ENCODE results near the gene BPTF. TPM values are rescaled to one million over a fixed set of nuclear protein-coding genes. Genes with fewer than 3 reads are reported as not detected.
"Not testable (repeated sequence)": the region's sequence is repeated elsewhere in the genome, so short reads cannot be mapped to it uniquely, and the experiment has no call there.

Gene BPTF
- polyA plus RNA-seq, 1 of the 3 experiments (the other 2 are of a cell fraction) = 61.4 TPM

DNA sequence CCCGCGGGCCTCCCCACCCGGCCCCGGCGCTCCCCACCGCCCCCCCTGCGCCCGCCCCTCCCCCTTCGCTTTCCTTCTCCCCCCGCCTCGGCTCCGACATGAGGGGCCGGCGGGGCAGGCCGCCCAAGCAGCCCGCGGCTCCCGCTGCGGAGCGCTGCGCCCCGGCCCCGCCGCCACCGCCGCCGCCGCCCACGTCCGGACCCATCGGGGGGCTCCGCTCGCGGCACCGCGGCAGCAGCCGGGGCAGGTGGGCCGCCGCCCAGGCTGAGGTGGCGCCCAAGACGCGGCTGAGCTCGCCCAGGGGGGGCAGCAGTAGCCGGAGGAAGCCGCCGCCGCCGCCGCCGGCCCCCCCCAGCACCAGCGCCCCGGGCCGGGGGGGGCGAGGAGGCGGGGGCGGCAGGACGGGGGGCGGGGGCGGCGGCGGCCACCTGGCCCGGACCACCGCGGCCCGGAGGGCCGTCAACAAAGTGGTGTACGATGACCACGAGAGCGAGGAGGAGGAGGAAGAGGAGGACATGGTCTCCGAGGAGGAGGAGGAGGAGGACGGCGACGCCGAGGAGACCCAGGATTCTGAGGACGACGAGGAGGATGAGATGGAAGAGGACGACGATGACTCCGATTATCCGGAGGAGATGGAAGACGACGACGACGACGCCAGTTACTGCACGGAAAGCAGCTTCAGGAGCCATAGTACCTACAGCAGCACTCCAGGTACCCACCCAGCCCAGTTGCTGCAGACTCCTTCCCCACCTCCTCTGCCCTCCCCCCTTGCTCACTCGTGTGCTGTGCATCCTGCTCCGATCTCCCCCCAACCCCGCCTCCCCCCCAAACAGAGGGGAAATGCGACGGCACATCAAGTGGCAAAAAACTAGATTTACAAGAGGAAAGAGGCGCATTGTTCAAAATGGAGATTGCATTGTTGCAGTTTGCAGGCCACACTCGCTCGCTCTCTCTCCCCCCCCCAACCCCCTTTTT is 611 bp downstream of the BPTF start:
- Histone ChIP-seq H3K4me1 (ENCODE audit: control insufficient read depth in 1 of 2, insufficient read depth in 2 of 2, low read depth in 1 of 2, low read length in 1 of 2) (peaks cover 16 to 29% of the 10 kb centered on the region in 2 experiments; a peak in 3 of 4 replicates), H3K4me2 (peak overlapping the region; percentile 82), H3K36me3 (replicated peaks in 1 of 2; ENCODE audit: control insufficient read depth in 1 of 2, insufficient read depth in 2 of 2, low read length in 1 of 2) (peaks cover 5 to 13% of the 10 kb centered on the region in 2 experiments), H3K4me3 (ENCODE audit: low read depth in 2 of 2, low read length in 1 of 2) (peak overlapping the region; percentile 77 to 87), H3K9ac (peak overlapping the region; percentile 80), H3K27ac (ENCODE audit: low read depth in 2 of 2, low read length in 1 of 2) (peak overlapping the region; percentile 34 to 94; a peak in 3 of 4 replicates), H3K79me2 (ENCODE audit: insufficient read depth) (peaks cover 51% of the 10 kb centered on the region), H4K20me1 (ENCODE audit: insufficient read depth) (peaks cover 40% of the 10 kb centered on the region)
- H3K27me3 ChIP-seq (ENCODE audit: insufficient read depth); H3K9me2 ChIP-seq; H3K9me3 ChIP-seq; H2AFZ ChIP-seq (ENCODE audit: low read depth); H3F3A ChIP-seq (replicated peaks; ENCODE audit: insufficient read depth): not testable (repeated sequence)
- CTCF ChIA-PET = interaction anchor here (0.6 to 2.9 kb wide), 19 partner anchors 9 to 454 kb away, joined by 3 to 27 read pairs (median 6); partner anchors contain the start of gene NOL11
- peak; percentile 83 for DNase-seq
- 2% methylated on average over 70 of the region's 94 CpGs for WGBS (ENCODE audit: low lambda C conversion rate)
- TF ChIP-seq SIN3A (IDR thresholded peaks at IDR 0.05; ENCODE audit: borderline replicate concordance, low read depth, low read length) = 0 out of 2 replicates have a peak, but pooled peaks have one; percentile 6
- POLR2A ChIA-PET = interaction anchor here (0.6 to 1.9 kb wide), 2 partner anchors 66 to 466 kb away, joined by 3 to 10 read pairs; no protein-coding TSS in a partner anchor

GRCh38 chr17:67829331-67829730 is 4.0 kb downstream of the BPTF start:
- 66% methylated on average over 7 of the region's 7 CpGs for WGBS (ENCODE audit: low lambda C conversion rate)
- H3K4me2 ChIP-seq = peak overlapping the region; percentile 82

More at GRCh38 chr17:67829331-67829730, 4.0 kb downstream of the BPTF start:
- Histone ChIP-seq H3K27ac (ENCODE audit: low read depth in 2 of 2, low read length in 1 of 2) (no peak overlapping the region; a peak in 1 of 4 replicates), H3K9me2 (no peaks in the 10 kb centered on the region), H2AFZ (ENCODE audit: low read depth) (no peak overlapping the region), H3K79me2 (ENCODE audit: insufficient read depth) (peaks cover 85% of the 10 kb centered on the region), H3K4me1 (ENCODE audit: control insufficient read depth in 1 of 2, insufficient read depth in 2 of 2, low read depth in 1 of 2, low read length in 1 of 2) (peaks cover 16 to 37% of the 10 kb centered on the region in 2 experiments; a peak in 3 of 4 replicates), H3F3A (replicated peaks; ENCODE audit: insufficient read depth) (peaks cover 5% of the 10 kb centered on the region), H3K27me3 (ENCODE audit: insufficient read depth) (no peaks in the 10 kb centered on the region), H4K20me1 (ENCODE audit: insufficient read depth) (peaks cover 71% of the 10 kb centered on the region), H3K9me3 (no peaks in the 10 kb centered on the region), H3K36me3 (replicated peaks in 1 of 2; ENCODE audit: control insufficient read depth in 1 of 2, insufficient read depth in 2 of 2, low read length in 1 of 2) (peaks cover 5 to 13% of the 10 kb centered on the region in 2 experiments), H3K4me3 (ENCODE audit: low read depth in 2 of 2, low read length in 1 of 2) (no peak overlapping the region), H3K9ac (no peak overlapping the region)
- DNase-seq = no peak
- ChIA-PET CTCF (interaction anchor here (1.1 to 1.6 kb wide), 2 partner anchors 30 to 112 kb away, joined by 4 to 5 read pairs; partner anchors contain the start of gene NOL11), POLR2A (no interaction called here)
- TF ChIP-seq, protein P1, sequence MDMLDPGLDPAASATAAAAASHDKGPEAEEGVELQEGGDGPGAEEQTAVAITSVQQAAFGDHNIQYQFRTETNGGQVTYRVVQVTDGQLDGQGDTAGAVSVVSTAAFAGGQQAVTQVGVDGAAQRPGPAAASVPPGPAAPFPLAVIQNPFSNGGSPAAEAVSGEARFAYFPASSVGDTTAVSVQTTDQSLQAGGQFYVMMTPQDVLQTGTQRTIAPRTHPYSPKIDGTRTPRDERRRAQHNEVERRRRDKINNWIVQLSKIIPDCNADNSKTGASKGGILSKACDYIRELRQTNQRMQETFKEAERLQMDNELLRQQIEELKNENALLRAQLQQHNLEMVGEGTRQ (IDR thresholded peaks at IDR 0.05; ENCODE audit: borderline replicate concordance, low read depth, low read length) = no peak
- TF ChIP-seq RCOR1 (IDR thresholded peaks at IDR 0.05; ENCODE audit: low read length) = no peak
- TF ChIP-seq REST (IDR thresholded peaks at IDR 0.05; ENCODE audit: low read depth, low read length) = no peak

Data from SK-N-SH (cell line).